NK-92 treated with Interleukin-12 subunit alpha and Interleukin-12 subunit beta, amount 100 ng/mL, for 24 hours (cell line): ENCODE results near the gene SMIM24.

Experiments
- DNase-seq: peaks from one replicate; lab custom pipeline; 2025; lab: John Stamatoyannopoulos, UW

SMIM24 gene

DNA sequence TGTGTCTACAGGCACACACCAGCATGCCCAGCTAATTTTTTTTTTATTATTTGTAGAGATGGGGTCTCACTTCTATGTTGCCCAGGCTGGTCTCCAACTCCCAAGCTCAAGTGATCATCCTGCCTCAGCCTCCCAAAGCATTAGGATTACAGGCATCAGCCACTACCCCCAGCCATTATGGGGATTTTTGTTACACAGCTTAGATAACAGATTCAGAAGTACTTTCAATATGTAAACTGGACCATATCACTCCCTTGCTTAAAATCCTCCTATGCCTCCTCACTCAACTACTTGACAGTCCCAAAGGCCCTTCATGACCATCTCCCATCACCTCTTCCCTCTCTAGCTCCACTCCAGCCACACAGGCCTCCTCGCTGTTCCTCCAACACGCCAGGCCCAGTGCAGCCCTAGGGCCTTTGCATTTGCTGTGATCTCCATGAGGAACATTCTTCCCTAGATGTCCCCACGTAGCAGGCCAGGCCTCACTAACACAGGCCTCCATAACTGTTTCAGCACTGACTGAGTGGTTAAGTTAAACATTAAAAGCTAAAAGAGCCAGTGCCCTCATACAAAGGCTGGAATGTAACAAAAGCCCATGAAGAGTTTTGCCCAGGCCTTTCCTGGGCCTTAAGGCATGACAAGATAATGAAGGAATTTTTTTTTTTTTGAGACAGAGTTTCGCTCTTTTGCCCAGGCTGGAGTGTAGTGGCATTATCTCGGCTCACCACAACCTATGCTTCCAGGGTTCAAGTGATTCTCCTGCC is 17.6 kb upstream of the SMIM24 start:
- no peak for DNase-seq

DNA sequence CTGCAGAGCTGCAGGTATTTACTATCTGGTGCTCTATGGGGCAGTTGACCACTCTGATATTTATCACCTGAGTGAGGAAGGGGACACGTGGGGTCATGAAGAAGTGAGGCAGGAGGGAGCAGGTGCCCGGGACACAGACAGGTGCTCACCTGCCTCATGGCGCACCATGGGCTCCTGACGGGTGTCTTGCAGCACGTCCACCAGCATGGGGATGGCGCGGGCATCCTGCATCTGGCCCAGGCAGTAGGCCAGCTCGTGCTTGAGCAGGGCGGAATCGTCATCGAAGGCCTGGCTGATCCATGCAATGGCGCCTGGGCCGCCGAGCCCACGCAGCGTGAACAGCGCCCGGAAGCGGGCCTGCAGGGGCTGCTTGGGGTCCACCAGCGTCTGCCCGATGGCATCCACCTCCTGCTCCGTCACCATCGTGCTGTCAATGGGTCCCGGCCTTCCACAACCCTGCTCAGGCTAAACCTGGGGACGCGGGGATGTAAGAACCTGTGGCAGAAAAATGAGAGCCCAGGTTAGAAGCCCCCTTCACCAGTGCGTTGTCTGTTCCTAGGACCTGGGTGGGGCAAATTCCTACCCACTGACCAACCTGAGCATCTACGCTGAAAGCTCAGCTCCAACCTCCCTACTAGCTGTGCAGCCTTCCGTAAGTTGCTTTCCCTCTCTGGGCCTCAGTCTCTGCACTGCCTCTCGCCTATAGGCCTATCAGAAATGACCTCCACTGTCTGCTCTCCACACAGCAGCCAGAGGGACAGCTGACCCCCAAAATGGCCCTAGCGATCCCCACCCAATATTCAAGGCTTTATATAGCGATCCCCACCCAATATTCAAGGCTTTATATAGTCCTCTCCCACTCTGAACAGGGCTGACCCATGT is 16.3 kb upstream of the SMIM24 start:
- no peak for DNase-seq

GRCh38 chr19:3494559-3494958 is 14.2 kb upstream of the SMIM24 start:
- DNase-seq: no peak

- DNase-seq: no peak
Observed at GRCh38 chr19:3494051-3494450, 13.7 kb upstream of the SMIM24 start.

DNA sequence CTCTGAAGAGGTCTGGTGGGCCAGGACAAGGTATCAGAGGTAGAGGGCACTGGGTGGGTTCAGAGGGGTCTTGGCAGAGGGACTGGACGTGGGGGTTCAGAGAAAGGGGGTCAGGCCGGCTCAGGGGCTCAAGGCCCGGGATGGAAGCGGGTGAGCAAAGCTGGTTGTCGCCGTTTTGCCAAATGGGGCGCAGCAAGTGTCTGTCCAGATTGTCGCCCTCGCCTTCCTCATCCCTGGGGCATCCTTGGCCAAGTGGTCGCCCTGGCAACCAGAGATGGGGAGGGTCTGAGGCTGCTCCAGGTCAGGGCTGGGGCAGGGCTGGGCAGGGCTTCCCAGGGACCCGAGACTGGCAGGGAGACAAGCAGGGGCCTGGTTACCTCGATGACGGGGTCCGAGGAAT is 13.3 kb upstream of the SMIM24 start:
- no peak for DNase-seq

DNA sequence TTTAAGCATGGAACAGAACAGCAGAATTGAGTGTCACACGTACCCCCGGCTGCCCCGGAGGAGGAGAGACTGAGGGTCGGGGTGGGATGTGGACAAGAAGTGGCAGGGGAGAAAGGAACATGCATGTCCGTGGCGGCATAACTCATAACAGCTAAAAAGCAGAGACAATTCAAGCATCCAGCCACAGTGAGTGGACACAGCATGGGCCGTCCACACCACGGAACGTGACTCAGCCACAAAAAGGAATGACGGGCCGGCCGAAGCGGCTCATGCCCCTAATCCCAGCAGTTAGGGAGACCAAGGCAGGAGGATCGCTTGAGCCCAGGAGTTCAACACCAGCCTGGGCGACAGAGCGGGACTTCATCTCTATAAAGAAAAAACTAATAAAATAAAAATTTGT is 12.6 kb upstream of the SMIM24 start:
- DNase-seq: no peak

DNA sequence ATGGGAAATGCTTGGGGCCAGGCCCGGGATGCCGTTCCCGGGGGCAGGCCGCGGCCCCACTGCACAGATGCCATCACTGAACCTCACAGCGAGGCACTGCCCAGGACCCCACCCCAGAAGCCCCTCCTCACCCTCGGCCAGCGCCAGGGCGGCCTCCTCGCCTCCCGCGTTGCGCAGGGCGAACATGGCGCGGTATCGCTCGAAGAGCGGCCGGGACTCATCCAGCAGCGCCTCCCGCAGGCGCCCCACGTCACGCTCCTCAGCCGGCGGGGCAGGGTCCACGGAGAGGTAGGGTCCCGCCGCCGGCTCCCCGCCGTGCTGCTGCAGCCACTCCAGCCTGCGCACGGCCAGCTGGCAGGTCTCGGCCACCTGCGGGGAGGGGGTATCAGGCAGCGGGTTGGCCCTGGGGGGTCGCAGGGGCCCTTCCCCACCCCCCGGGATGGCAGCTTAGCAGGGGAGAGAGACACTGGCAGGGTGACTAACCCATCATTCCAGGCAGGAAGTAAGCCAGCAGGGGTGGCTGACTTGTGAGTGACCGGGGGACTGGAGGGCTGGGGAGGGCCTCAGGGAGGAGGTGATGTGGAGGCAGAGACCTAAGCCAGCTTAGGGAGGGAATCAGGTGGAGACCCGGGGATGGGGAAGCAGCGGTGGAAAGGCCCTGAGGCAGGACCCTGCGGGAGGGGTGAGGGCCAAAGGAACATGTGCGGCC is 12.0 kb upstream of the SMIM24 start:
- DNase-seq: no peak

GRCh38 chr19:3491396-3492119 is 11.2 kb upstream of the SMIM24 start:
- DNase-seq: no peak

DNA sequence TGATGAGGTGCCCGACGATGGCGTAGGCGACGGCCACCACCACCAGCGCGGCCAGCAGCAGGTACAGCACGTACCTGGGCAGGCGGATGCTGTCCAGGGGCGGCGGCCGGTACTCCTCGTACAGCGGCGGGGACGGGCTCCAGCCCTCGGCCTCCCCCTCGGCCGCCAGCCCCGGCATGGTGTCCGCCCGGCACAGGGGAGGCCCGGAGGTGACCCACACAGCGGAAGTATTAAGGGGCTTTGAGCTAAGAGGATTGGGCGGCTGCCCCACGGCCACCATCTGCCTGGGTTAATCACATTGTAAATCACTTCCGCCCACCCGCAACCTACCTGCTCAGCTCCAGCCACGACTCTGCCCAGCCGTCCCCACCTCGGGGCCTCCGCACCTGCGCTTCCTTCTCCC is 2.9 kb upstream of the SMIM24 start, which contains the start of gene SMIM44:
Gene SMIM44, minus strand, starts transcription at position 216 of the 403 bp plus-strand sequence. Its CDS starts 38 bp downstream, at position 178.
- DNase-seq: no peak

GRCh38 chr19:3482507-3483225 is 2.3 kb upstream of the SMIM24 start:
- no peak for DNase-seq

- DNase-seq: no peak
Observed at GRCh38 chr19:3481241-3482090, 1.1 kb upstream of the SMIM24 start.

- DNase-seq: peak; percentile 14
Observed at GRCh38 chr19:3479834-3480215, 500 bp downstream of the SMIM24 start.

DNA sequence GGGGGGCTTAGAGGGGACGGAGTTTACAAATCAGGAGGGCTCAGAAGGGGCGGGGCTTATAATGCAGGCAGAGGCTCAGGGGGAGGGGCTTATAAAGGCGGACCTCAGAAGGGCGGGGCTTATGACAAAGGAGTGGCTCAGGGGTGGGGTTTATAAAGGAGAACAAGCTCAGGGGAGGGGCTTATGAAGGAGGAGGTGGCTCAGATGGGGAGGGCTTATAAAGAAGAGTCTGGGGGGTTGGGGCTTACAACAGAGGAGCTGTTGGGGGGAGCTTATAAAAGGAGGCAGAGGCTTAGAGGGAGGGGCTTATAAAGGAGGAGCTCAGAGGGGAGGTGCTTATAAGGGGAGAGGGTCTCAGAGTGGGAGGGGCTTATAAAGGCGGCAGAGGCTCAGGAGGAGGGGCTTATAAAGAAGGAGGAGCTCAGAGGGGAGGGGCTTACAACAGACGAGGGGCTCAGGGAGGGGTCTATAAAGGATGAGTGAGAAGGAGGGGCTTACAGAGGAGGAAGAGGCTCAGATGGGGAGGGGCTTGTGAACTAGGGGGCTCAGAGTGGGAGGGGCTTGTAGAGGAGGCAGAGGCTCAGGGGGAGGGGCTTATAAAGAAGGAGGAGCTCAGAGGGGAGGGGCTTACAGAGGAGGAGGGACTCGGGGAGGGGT is 1.0 kb downstream of the SMIM24 start:
- peak; percentile 12 for DNase-seq

DNA sequence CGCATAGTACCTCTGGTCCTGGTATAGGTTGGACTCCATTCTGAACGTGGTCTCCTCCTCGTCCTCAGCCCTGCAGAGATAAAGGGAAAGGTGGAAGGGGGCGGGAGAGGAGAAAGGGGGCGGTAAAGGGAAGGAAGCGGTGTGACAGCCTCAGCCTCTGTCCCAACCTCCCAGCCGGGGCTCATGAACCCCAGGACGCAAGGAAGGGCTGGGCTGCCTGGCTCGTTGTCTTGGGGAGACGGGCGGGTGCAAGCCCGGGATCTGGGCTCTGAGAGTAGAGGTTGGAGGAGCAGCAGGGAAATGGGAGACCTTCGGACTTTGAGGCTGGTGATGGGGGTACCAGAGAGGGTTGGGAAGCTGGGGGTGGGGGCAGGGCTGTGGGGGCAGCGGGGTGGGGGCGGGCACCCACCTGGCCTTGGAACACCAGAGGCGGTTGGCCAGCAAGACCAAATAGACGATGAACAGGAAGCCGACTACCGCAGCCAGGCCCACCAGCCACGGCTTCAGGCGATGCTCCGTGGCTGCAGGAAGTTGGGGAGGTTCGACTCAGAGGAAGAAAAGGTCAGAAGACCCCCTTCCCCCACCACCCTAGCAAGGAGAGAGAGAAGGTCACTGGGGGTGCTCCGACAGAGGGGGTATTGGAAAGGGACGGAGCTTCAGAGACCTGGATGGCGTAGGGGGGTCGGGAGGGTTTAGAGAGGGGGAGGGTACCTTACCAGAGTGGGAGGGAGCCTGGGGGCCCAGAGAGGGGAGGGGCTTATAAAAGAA is 1.7 kb downstream of the SMIM24 start:
- no peak for DNase-seq

DNA sequence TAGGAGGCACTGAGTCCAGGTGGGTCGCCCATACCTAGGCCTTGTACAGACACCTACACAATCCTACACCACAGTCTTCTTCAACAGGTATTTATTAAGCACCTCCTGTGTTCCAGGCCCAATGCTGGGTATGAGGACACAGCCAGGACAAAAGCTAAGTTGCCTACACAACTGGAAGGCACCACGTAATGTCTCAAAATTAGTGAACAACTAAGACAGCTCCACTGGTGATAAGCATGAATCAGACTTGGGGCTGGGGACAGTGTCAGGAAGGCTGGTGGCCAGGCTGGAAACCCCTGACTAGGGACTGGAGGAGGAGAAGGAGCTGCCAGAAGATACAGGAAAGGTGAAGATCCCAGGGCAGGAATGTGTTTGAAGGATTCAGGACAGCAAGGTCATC is 2.4 kb downstream of the SMIM24 start:
- no peak for DNase-seq

DNA sequence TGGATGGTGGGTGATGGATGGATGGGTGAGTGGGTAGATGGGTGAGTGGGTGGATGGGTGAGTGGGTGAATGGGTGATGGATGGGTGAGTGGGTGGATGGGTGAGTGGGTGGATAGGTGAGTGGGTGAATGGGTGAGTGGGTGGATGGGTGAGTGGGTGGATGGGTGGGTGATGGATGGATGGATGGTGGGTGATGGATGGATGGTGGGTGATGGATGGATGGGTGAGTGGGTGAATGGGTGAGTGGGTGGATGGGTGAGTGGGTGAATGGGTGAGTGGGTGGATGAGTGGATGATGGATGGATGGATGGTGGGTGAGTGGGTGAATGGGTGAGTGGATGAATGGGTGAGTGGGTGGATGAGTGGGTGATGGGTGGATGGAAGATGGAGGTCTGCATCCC is 2.8 kb downstream of the SMIM24 start:
- no peak for DNase-seq

DNA sequence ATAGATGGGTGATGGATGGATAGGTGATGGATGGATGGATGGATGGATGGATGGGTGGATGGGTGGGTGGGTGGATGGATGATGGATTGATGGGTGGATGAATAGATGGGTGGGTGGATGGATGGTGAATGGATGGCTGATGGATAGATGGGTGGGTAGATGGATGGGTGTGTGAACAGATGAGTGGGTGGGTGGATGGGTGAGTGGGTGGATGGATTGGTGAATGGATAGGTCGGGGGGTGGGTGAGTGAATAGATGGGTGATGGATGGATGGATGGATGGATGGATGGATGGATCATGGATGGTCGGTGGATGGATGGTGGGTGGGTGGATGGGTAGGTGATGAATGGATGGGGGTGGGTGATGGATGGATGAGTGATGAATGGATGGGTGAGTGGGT is 3.5 kb downstream of the SMIM24 start:
- DNase-seq: no peak

DNA sequence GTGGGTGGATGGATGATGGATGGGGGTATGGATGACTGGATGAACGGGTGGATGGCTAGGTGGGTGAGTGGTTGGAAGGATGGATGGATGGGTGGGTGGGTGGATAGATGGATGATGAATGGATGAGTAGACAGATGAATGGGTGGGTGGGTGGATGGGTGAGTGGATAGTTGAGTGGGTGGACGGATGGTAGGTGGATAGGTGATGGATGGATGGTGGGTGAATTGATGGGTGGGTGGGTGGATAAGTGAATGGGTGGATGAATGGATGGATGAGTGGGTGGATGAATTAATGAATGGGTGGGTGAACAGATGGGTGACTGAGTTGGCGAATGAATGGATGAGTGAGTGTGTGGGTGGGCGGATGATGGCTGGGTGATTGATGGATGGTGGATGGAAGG is 4.9 kb downstream of the SMIM24 start:
- no peak for DNase-seq

GRCh38 chr19:3474614-3475013 is 5.7 kb downstream of the SMIM24 start:
- DNase-seq: no peak
